ENCODE results near the gene MYT1. TPM values are rescaled to one million over a fixed set of nuclear protein-coding genes. Genes with fewer than 3 reads are reported as not detected.

MYT1 gene
- polyA plus RNA-seq, 1 donor, result 2.6 TPM

GRCh38 chr20:64253000-64253383 is 88.7 kb downstream of the MYT1 start:
- WGBS (ENCODE audit: insufficient coverage, low lambda C conversion rate), result no CpG with 5 or more reads among the region's 4 CpGs
- DNase-seq, result no peak
- H3K36me3 ChIP-seq (ENCODE audit: control insufficient read depth, insufficient read depth, low read length), result no peaks in the 10 kb centered on the region
- no peak overlapping the region for H3K27ac ChIP-seq (ENCODE audit: low read length)
- no peaks in the 10 kb centered on the region for H3K27me3 ChIP-seq (ENCODE audit: control insufficient read depth, insufficient read depth, low read length)
- H3K9me3 ChIP-seq (ENCODE audit: control insufficient read depth, low read depth, low read length), result no peaks in the 10 kb centered on the region
- H3K4me3 ChIP-seq (ENCODE audit: low read length), result no peak overlapping the region
- H3K4me1 ChIP-seq (ENCODE audit: control insufficient read depth, insufficient read depth, low read length), result peaks cover 7% of the 10 kb centered on the region

DNA sequence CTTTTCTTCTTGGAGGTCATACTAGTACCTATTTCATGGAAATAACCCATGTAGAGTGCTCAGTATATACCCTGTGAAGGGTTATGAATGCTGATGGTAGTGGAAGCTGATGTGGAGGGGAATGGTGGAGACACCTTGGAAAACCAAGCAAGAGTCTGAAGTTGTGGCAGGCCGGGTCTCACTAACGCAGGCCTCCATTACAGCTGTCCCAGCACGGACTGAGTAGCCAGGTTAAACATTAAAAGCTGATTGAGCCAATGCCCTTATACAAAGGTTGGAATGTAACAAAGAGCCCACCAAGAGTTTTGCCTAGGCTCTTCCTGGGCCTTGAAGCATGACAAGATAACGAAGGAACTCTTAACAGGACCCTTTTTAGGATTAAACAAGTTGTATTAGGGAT is 89.2 kb downstream of the MYT1 start:
- Histone ChIP-seq H3K27ac (ENCODE audit: low read length) (no peak overlapping the region), H3K9me3 (ENCODE audit: control insufficient read depth, low read depth, low read length) (no peaks in the 10 kb centered on the region), H3K4me3 (ENCODE audit: low read length) (no peak overlapping the region), H3K27me3 (ENCODE audit: control insufficient read depth, insufficient read depth, low read length) (no peaks in the 10 kb centered on the region), H3K36me3 (ENCODE audit: control insufficient read depth, insufficient read depth, low read length) (no peaks in the 10 kb centered on the region), H3K4me1 (ENCODE audit: control insufficient read depth, insufficient read depth, low read length) (peaks cover 7% of the 10 kb centered on the region)
- DNase-seq, result no peak
- WGBS (ENCODE audit: insufficient coverage, low lambda C conversion rate), result no CpG with 5 or more reads among the region's 4 CpGs

DNA sequence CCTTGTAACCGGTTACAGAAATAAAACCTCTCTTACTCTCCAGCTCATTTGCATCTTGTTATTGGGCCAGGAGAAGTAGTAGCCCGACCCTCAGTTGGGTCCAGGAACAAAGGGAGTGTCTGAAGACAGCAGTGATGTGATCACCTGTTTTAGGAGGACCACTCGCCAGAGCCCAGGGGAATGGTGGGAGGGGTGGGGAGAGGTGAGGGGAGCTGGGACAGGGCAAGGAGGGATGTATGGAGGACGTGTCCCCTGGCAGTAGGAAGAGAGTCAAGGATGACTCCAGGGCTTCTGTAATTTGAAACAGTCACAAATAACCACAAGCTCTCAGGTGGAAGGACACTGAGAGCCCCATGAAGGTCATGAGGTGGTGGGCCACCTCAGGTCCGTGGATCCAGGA is 89.9 kb downstream of the MYT1 start:
- DNase-seq, result no peak

GRCh38 chr20:64254571-64255360 is 90.5 kb downstream of the MYT1 start:
- Histone ChIP-seq H3K36me3 (ENCODE audit: control insufficient read depth, insufficient read depth, low read length) (no peaks in the 10 kb centered on the region), H3K27me3 (ENCODE audit: control insufficient read depth, insufficient read depth, low read length) (no peaks in the 10 kb centered on the region), H3K4me1 (ENCODE audit: control insufficient read depth, insufficient read depth, low read length) (peaks cover 7% of the 10 kb centered on the region), H3K4me3 (ENCODE audit: low read length) (peak overlapping the region; percentile 84), H3K27ac (ENCODE audit: low read length) (peak overlapping the region; percentile 69), H3K9me3 (ENCODE audit: control insufficient read depth, low read depth, low read length) (no peaks in the 10 kb centered on the region)
- 100% methylated on average over 2 of the region's 28 CpGs for WGBS (ENCODE audit: insufficient coverage, low lambda C conversion rate)
- DNase-seq, result no peak

More for the DNA sequence above, 89.9 kb downstream of the MYT1 start:
- Histone ChIP-seq H3K27ac (ENCODE audit: low read length) (no peak overlapping the region), H3K36me3 (ENCODE audit: control insufficient read depth, insufficient read depth, low read length) (no peaks in the 10 kb centered on the region), H3K4me1 (ENCODE audit: control insufficient read depth, insufficient read depth, low read length) (peaks cover 7% of the 10 kb centered on the region), H3K4me3 (ENCODE audit: low read length) (no peak overlapping the region), H3K27me3 (ENCODE audit: control insufficient read depth, insufficient read depth, low read length) (no peaks in the 10 kb centered on the region), H3K9me3 (ENCODE audit: control insufficient read depth, low read depth, low read length) (no peaks in the 10 kb centered on the region)
- no CpG with 5 or more reads among the region's 5 CpGs for WGBS (ENCODE audit: insufficient coverage, low lambda C conversion rate)

DNA sequence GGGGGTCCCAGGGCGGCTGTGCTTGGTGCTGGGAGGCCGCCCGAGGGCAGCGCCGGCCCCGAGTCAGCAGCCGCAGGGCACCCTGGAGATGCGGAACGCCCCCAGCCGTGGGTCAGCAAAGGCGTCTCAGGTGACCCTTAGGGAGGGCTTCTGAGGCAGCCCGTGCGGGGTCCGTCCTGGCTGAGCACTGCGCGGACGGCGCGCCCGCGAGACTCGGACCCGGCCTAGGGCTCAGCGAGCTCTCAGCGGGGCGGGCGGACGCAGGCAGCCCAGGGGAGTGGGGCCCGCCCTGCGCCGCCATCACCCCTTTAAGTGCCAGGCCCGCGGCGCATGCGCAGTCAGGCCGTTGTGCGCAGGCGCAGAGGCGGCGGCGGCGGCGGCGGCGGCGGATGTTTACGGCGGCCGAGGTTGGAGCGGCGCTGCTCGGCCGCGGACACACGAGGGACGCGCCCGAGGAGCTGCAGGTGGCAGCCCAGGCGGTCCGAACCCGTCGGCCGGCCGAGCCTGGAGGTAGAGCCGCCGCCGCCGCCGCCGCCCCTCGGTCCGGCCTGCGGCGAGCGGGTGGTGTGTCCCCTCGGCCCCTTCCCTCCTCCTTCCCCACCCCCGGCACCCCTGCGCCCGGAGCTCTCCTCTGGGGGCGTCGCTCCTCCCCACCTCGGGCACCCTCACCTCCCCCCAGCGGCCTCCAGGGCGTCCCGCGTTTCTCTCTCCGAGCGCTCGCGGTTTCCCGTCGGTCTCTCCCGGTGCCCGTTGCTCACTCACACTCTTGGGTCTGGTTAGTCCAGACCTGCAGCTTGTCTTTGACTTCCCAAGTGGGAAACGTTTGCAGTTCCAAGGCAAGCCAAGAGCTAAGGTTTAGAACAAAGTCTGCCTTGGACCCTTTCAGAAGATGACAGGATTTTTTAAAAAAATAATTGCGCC is 91.4 kb downstream of the MYT1 start, which contains the start of gene PCMTD2:
TSS of gene PCMTD2 (plus strand) at position 388 of the 921 bp plus-strand sequence. CDS start 4,218 bp downstream, outside the sequence.
- no CpG with 5 or more reads among the region's 96 CpGs for WGBS (ENCODE audit: insufficient coverage, low lambda C conversion rate)

DNA sequence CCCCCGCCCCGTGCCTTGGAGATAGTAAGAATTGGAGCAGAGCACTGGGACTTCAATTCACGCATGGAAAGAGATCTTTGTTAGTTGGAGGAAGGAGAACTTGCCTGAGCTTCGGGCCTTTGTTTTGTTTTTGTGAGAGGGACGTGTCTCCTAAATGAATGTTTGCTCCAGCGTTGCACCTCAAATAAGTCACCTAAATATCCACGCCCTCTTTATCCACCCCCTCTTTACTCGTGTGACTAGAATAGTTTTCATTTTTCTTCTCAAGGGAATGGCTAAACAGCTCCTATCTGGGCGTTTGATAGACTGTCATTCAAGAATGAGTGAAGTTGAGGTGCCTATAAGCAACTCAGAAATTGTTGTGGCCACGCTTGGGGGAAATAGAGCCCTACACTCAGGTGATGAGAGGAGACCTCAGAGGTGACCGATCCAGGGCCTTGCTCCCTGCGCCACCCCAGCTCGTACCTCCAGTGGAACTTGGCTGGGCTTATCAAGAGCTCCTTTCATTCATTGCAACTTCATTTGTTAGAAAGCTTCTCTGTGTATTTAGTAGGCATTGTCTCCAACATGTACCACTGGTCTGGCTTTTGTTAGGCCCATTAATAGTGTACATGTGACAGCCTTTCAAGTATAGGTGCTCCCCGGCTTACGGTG is 92.2 kb downstream of the MYT1 start:
- Histone ChIP-seq H3K4me3 (ENCODE audit: low read length) (peak overlapping the region; percentile 84), H3K27me3 (ENCODE audit: control insufficient read depth, insufficient read depth, low read length) (no peaks in the 10 kb centered on the region), H3K36me3 (ENCODE audit: control insufficient read depth, insufficient read depth, low read length) (peaks cover 13% of the 10 kb centered on the region), H3K27ac (ENCODE audit: low read length) (peak overlapping the region; percentile 73), H3K9me3 (ENCODE audit: control insufficient read depth, low read depth, low read length) (no peaks in the 10 kb centered on the region), H3K4me1 (ENCODE audit: control insufficient read depth, insufficient read depth, low read length) (peaks cover 7% of the 10 kb centered on the region)
- DNase-seq, result peak in 1 of 2 donors; percentile 18
- no CpG with 5 or more reads among the region's 15 CpGs for WGBS (ENCODE audit: insufficient coverage, low lambda C conversion rate)

More for the DNA sequence above, 91.4 kb downstream of the MYT1 start, which contains the start of gene PCMTD2:
- Histone ChIP-seq H3K27ac (ENCODE audit: low read length) (peak within 1 kb of the TSS; percentile 73), H3K36me3 (ENCODE audit: control insufficient read depth, insufficient read depth, low read length) (peaks cover 8% of the 10 kb centered on the region), H3K4me1 (ENCODE audit: control insufficient read depth, insufficient read depth, low read length) (peaks cover 7% of the 10 kb centered on the region), H3K4me3 (ENCODE audit: low read length) (peak within 1 kb of the TSS; percentile 84), H3K9me3 (ENCODE audit: control insufficient read depth, low read depth, low read length) (no peaks in the 10 kb centered on the region), H3K27me3 (ENCODE audit: control insufficient read depth, insufficient read depth, low read length) (no peaks in the 10 kb centered on the region)
- peak; percentile 76 to 92 for DNase-seq

DNA sequence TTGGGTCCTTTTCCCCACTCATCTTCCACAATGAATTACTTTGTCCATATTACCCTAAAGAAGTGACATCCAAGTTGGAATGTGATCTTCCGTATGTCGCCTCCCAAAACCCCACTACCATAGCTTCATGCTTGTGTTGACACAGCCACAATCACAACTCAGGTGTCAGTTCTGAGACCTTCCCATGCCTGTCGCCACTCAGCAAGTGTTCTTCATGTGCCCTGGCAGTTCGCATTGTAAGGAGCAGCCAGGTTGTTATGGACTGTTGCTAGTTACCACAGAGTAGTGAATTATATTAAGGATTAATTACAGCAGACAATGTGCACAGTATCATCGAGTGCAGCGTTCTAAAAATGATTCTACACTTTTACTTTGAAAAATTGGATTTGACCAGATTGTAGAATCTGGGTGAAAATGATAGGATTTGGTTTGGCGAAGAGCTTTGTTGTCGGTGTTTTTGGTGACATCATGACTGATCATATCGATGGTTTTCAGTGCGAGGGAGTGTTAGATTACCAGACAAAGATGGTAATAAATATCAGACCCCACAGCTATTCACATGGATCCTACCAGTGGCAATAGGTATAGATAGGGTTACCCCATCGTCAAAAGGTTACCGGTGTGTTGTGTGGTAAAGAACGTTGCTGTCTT is 93.0 kb downstream of the MYT1 start:
- Histone ChIP-seq H3K4me1 (ENCODE audit: control insufficient read depth, insufficient read depth, low read length) (peaks cover 7% of the 10 kb centered on the region), H3K4me3 (ENCODE audit: low read length) (no peak overlapping the region)

GRCh38 chr20:64258071-64258823 is 94.0 kb downstream of the MYT1 start:
- Histone ChIP-seq H3K36me3 (ENCODE audit: control insufficient read depth, insufficient read depth, low read length) (peaks cover 20% of the 10 kb centered on the region), H3K27ac (ENCODE audit: low read length) (no peak overlapping the region), H3K27me3 (ENCODE audit: control insufficient read depth, insufficient read depth, low read length) (no peaks in the 10 kb centered on the region), H3K4me1 (ENCODE audit: control insufficient read depth, insufficient read depth, low read length) (peaks cover 7% of the 10 kb centered on the region), H3K4me3 (ENCODE audit: low read length) (no peak overlapping the region), H3K9me3 (ENCODE audit: control insufficient read depth, low read depth, low read length) (no peaks in the 10 kb centered on the region)
- WGBS (ENCODE audit: insufficient coverage, low lambda C conversion rate), result 83% methylated on average over 2 of the region's 9 CpGs
- DNase-seq, result no peak

More for the DNA sequence above, 93.0 kb downstream of the MYT1 start:
- 80% methylated on average over 1 of the region's 13 CpGs for WGBS (ENCODE audit: insufficient coverage, low lambda C conversion rate)
- no peaks in the 10 kb centered on the region for H3K9me3 ChIP-seq (ENCODE audit: control insufficient read depth, low read depth, low read length)
- H3K36me3 ChIP-seq (ENCODE audit: control insufficient read depth, insufficient read depth, low read length), result peaks cover 13% of the 10 kb centered on the region
- no peak overlapping the region for H3K27ac ChIP-seq (ENCODE audit: low read length)
- DNase-seq, result no peak
- H3K27me3 ChIP-seq (ENCODE audit: control insufficient read depth, insufficient read depth, low read length), result no peaks in the 10 kb centered on the region

DNA sequence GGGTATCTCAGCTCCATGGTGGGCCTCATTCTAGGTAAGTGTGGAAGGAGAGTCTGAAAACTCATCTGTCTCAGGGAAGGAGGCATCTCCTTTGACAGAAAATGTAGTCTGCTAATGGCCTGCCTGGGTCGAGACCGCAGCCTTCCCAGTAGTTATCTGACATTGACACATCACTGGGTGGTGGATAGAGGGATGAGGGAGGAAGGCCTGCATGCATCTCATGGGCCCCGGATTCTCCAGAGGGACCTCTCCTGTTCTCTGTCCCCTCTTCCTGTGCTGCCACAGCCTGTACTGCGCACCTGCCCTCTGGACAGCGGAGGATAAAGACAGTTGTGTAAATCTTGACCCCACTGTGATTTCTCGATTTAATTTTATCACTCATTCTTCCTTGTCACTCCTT is 96.0 kb downstream of the MYT1 start:
- no peak for DNase-seq
- 77% methylated on average over 3 of the region's 6 CpGs for WGBS (ENCODE audit: insufficient coverage, low lambda C conversion rate)
- H3K9me3 ChIP-seq (ENCODE audit: control insufficient read depth, low read depth, low read length), result no peaks in the 10 kb centered on the region
- no peak overlapping the region for H3K4me3 ChIP-seq (ENCODE audit: low read length)
- no peaks in the 10 kb centered on the region for H3K27me3 ChIP-seq (ENCODE audit: control insufficient read depth, insufficient read depth, low read length)
- H3K36me3 ChIP-seq (ENCODE audit: control insufficient read depth, insufficient read depth, low read length), result peaks cover 26% of the 10 kb centered on the region
- no peak overlapping the region for H3K27ac ChIP-seq (ENCODE audit: low read length)
- no peaks in the 10 kb centered on the region for H3K4me1 ChIP-seq (ENCODE audit: control insufficient read depth, insufficient read depth, low read length)

Data from large intestine (tissue), 3 donors.